Endothelial cell of umbilical vein (primary cell): ENCODE measurements around the gene JUP. TPM values are rescaled to one million over a fixed set of nuclear protein-coding genes. Genes with fewer than 3 reads are reported as not detected.

Source experiments
- BruUV-seq: library from RNA; stranded (reverse); fragments of 400-500 nt; replicated peaks from 2 replicates; lab custom pipeline; 2021; lab: Mats Ljungman, UMichigan
- CTCF ChIA-PET: fragments of 300-600, 350-600 bp; sonication (Branson Sonifier 250); formaldehyde crosslinking; loops from one replicate; lab custom pipeline; 2021; ENCODE audit warnings: antibody characterized with exemption, inconsistent platforms; lab: Charles Lee
- POLR2A ChIA-PET: fragments of 300-600, 350-600 bp; sonication (Branson Sonifier 250); formaldehyde crosslinking; loops from one replicate; lab custom pipeline; 2021; ENCODE audit warnings: antibody characterized with exemption, inconsistent platforms; lab: Charles Lee
- DNase-seq: peaks from one replicate; pipeline ENCODE4 v3.0.0-alpha.2; 2011; ENCODE audit warnings: low read depth, low spot score
- FAIRE-seq: peaks from 2 replicates; lab custom pipeline; 2011; peaks lifted over from hg19 to GRCh38; lab: Jason Lieb, UNC
- H2AFZ ChIP-seq: 2 replicates; pipeline ENCODE4 v1.6.0; 2012; ENCODE audit warnings: low read depth, low read length, control low read depth, inconsistent platforms
- H3K27ac ChIP-seq: 2 replicates; pipeline ENCODE4 v1.5.1; 2011; ENCODE audit warnings: low read depth, mild to moderate bottlenecking, control low read depth, low read length, moderate library complexity; ENCODE audit not compliant: insufficient read depth
- H3K27me3 ChIP-seq, 2 experiments: 2 replicates each; pipeline versions ENCODE4 v1.6.0 to v1.6.1; 2011; ENCODE audit warnings: low read length in 2 of 2, mixed read lengths in 1 of 2; ENCODE audit not compliant: control insufficient read depth in 2 of 2, insufficient read depth in 2 of 2
- H3K36me3 ChIP-seq, 2 experiments: 2 replicates in 1 of 2; 3 replicates in 1 of 2; pipeline ENCODE4 v1.5.1; 2011; ENCODE audit warnings: low read length in 2 of 2, mild to moderate bottlenecking in 1 of 2, moderate library complexity in 1 of 2; ENCODE audit not compliant: control insufficient read depth in 2 of 2, insufficient read depth in 2 of 2; ENCODE audit errors: extremely low read depth in 1 of 2
- H3K4me1 ChIP-seq: 3 replicates; pipeline ENCODE4 v1.5.1; 2011; ENCODE audit warnings: mild to moderate bottlenecking, low read length; ENCODE audit not compliant: control insufficient read depth, insufficient read depth; ENCODE audit errors: extremely low read depth
- H3K4me2 ChIP-seq: 2 replicates; pipeline ENCODE4 v1.6.1; 2011; ENCODE audit warnings: low read length, control low read depth, mixed read lengths; ENCODE audit not compliant: insufficient read depth
- H3K4me3 ChIP-seq, 3 experiments: fragments of 200-600 bp in 1 of 3; sonication (generic), shearing (Covaris generic) in 1 of 3; replicated peaks in 1 of 3; 2 replicates each; pipeline ENCODE4 v1.5.1; 2011 to 2016; ENCODE audit warnings: control low read depth in 3 of 3, low read length in 3 of 3, mild to moderate bottlenecking in 2 of 3, inconsistent platforms in 1 of 3, low read depth in 1 of 3, moderate library complexity in 1 of 3; ENCODE audit not compliant: insufficient read depth in 1 of 3
- H3K79me2 ChIP-seq: 2 replicates; pipeline ENCODE4 v1.6.0; 2012; ENCODE audit warnings: low read length, inconsistent platforms; ENCODE audit not compliant: control insufficient read depth, insufficient read depth
- H3K9ac ChIP-seq: replicated peaks from 2 replicates; pipeline ENCODE3; 2011; ENCODE audit warnings: low read length, control low read depth; ENCODE audit not compliant: insufficient read depth; ENCODE audit errors: extremely low read depth
- H3K9me1 ChIP-seq: replicated peaks from 3 replicates; pipeline ENCODE4 v1.6.0; 2011; ENCODE audit warnings: mild to moderate bottlenecking, low read length; ENCODE audit not compliant: control insufficient read depth, insufficient read depth; ENCODE audit errors: extremely low read depth
- H3K9me3 ChIP-seq: replicated peaks from 2 replicates; pipeline ENCODE4 v1.5.1; 2012; ENCODE audit warnings: low read length, inconsistent platforms; ENCODE audit not compliant: control insufficient read depth, insufficient read depth
- H4K20me1 ChIP-seq: replicated peaks from 2 replicates; pipeline ENCODE3; 2011; ENCODE audit warnings: mild to moderate bottlenecking, low read length; ENCODE audit not compliant: control insufficient read depth, insufficient read depth; ENCODE audit errors: extremely low read depth
- EZH2 ChIP-seq: IDR thresholded peaks from 2 replicates; pipeline ENCODE4 v1.6.1; 2012; ENCODE audit warnings: borderline replicate concordance, low read depth, mild to moderate bottlenecking, moderate library complexity, low read length, inconsistent platforms; ENCODE audit not compliant: severe bottlenecking
- FOS ChIP-seq: IDR thresholded peaks from 2 replicates; pipeline ENCODE4 v1.6.1; 2011; ENCODE audit warnings: mild to moderate bottlenecking, low read length, moderate library complexity, borderline replicate concordance; ENCODE audit not compliant: insufficient read depth
- GATA2 ChIP-seq: IDR thresholded peaks from 2 replicates; pipeline ENCODE4 v1.7.0; 2011; ENCODE audit warnings: low read depth, mild to moderate bottlenecking, moderate library complexity, mixed read lengths, low read length; ENCODE audit not compliant: insufficient read length, insufficient read depth
- JUN ChIP-seq: IDR thresholded peaks from 2 replicates; pipeline ENCODE4 v1.6.1; 2011; ENCODE audit warnings: borderline replicate concordance, low read depth; ENCODE audit not compliant: insufficient read length, insufficient read depth
- MYC ChIP-seq: IDR thresholded peaks from one replicate; pipeline ENCODE4 v1.6.1; 2011; ENCODE audit warnings: mild to moderate bottlenecking, low read depth, low read length
- POLR2A ChIP-seq: IDR thresholded peaks from 2 replicates; pipeline ENCODE4 v1.6.1; 2012; ENCODE audit warnings: low read depth, mild to moderate bottlenecking, control low read depth, low read length
- POLR2AphosphoS5 ChIP-seq: IDR thresholded peaks from 2 replicates; pipeline ENCODE4 v1.6.1; 2012; ENCODE audit warnings: low read depth, mild to moderate bottlenecking, control low read depth, low read length, moderate library complexity; ENCODE audit not compliant: insufficient read depth
- dilution Hi-C: fragments of 300-500 bp; cut with MboI; formaldehyde crosslinking; loops from one replicate; pipeline ENCODE4 v1.15.0; 2019; ENCODE audit warnings: low sequenced_read_pairs; ENCODE audit not compliant: extremely low pct_ligation_motif_present
- intact Hi-C: fragments of 100-400 bp; cut with micrococcal nuclease; formaldehyde crosslinking; loops from one replicate; pipeline ENCODE4 v1.10.0; 2022
- polyA plus RNA-seq, 4 experiments: library from polyadenylated mRNA; depleted of rRNA in 3 of 4; stranded (reverse) in 3 of 4; unstranded in 1 of 4; fragments of >200 nt; gene quantifications; 2 replicates each; pipeline versions ENCODE4 v1.2.1 to v1.2.3, GENCODE V29; 2011 to 2012; ENCODE audit warnings: missing spikeins in 1 of 4
- total RNA-seq: library from RNA; stranded (reverse); gene quantifications from 2 replicates; pipeline ENCODE4 v1.2.3, GENCODE V29; 2021
- TF ChIP-seq, protein P1 (sequence below), 2 donors: IDR thresholded peaks; 1 replicate in 1 of 2; 2 replicates in 1 of 2; pipeline ENCODE4 v1.5.1; 2011; ENCODE audit warnings: low read length in 2 of 2, mild to moderate bottlenecking in 2 of 2, moderate library complexity in 2 of 2, control low read depth in 1 of 2, inconsistent platforms in 1 of 2, low read depth in 1 of 2; ENCODE audit not compliant: insufficient read depth in 1 of 2; ENCODE audit errors: extremely low read depth in 1 of 2
- TF ChIP-seq, protein P2 (sequence below): IDR thresholded peaks from 2 replicates; pipeline ENCODE4 v1.6.1; 2011; ENCODE audit not compliant: insufficient read depth, insufficient read length

Gene JUP
- total and polyA plus RNA-seq, 2 donors (not counting 3 experiments of a cell fraction or from before 2014, with no cell fraction given): 98.0 to 171 TPM

DNA sequence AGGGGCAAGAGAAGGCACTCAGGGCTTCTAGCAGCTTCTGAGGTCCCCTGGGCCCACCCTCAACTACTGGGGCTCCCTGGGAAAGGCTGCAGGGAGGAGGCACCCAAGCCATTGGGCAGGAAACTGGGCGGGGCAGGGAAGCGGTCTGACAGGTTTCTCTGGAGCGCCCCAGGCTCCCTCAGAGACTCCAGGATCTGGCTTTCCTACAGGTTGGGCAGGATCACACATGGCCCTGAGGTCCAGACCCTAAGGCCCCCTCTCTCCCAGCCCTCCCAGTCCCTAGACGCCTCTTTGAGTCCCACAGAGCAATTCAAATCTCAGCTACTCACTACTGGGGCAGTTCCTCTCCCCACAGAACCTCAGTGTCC is 14.3 kb downstream of the JUP start:
- no peaks in the 10 kb centered on the region for H3K9me3 ChIP-seq
- no peak overlapping the region for H3K4me2 ChIP-seq
- intact Hi-C loops (loop anchor here (2.0 kb wide), 1 partner anchor 15 kb away; the partner anchor contains the start of gene JUP), dilution Hi-C loops (no loop called here)
- ChIA-PET CTCF (interaction anchor here (7.7 kb wide), 1 partner anchor 13 kb away, joined by 169 read pairs; the partner anchor contains the start of gene JUP), POLR2A (interaction anchor here (3.4 kb wide), 1 partner anchor 14 kb away, joined by 31 read pairs; the partner anchor contains the start of gene JUP)
- H3K36me3 ChIP-seq: peaks cover 8 to 53% of the 10 kb centered on the region in 2 experiments
- no peak overlapping the region for H3K9ac ChIP-seq
- no TSS peak for BruUV-seq
- H3K4me3 ChIP-seq: no peak overlapping the region
- FAIRE-seq (no peak), DNase-seq (no peak)
- no peak overlapping the region for H2AFZ ChIP-seq
- no peak for TF ChIP-seq MYC
- TF ChIP-seq JUN: no peak
- TF ChIP-seq GATA2: no peak
- TF ChIP-seq, protein P1, sequence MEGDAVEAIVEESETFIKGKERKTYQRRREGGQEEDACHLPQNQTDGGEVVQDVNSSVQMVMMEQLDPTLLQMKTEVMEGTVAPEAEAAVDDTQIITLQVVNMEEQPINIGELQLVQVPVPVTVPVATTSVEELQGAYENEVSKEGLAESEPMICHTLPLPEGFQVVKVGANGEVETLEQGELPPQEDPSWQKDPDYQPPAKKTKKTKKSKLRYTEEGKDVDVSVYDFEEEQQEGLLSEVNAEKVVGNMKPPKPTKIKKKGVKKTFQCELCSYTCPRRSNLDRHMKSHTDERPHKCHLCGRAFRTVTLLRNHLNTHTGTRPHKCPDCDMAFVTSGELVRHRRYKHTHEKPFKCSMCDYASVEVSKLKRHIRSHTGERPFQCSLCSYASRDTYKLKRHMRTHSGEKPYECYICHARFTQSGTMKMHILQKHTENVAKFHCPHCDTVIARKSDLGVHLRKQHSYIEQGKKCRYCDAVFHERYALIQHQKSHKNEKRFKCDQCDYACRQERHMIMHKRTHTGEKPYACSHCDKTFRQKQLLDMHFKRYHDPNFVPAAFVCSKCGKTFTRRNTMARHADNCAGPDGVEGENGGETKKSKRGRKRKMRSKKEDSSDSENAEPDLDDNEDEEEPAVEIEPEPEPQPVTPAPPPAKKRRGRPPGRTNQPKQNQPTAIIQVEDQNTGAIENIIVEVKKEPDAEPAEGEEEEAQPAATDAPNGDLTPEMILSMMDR (IDR thresholded peaks at IDR 0.05; ENCODE audit: extremely low read depth in 1 of 2, insufficient read depth in 1 of 2, low read depth in 1 of 2, low read length in 2 of 2): no peak
- TF ChIP-seq POLR2AphosphoS5: no peak
- no peak for TF ChIP-seq POLR2A
- no peak for TF ChIP-seq FOS
- TF ChIP-seq, protein P2, sequence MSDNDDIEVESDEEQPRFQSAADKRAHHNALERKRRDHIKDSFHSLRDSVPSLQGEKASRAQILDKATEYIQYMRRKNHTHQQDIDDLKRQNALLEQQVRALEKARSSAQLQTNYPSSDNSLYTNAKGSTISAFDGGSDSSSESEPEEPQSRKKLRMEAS: no peak
- TF ChIP-seq EZH2: no peak
- no peaks in the 10 kb centered on the region for H3K9me1 ChIP-seq
- no peak overlapping the region for H3K27ac ChIP-seq
- no peaks in the 10 kb centered on the region for H3K27me3 ChIP-seq
- no peaks in the 10 kb centered on the region for H3K79me2 ChIP-seq
- H4K20me1 ChIP-seq: no peaks in the 10 kb centered on the region
- peaks cover 39% of the 10 kb centered on the region for H3K4me1 ChIP-seq
